Upper lobe of right lung (tissue), 1 donor: Measurements from ENCODE around the gene IRF4. TPM values are rescaled to one million over a fixed set of nuclear protein-coding genes. Genes with fewer than 3 reads are reported as not detected.

Source experiments
- ATAC-seq: fragments of 200-7000 bp; cut with Tn5 transposase; one replicate; pipeline ENCODE4 v1.9.1; 2020; ENCODE audit warnings: mild to moderate bottlenecking, moderate library complexity
- DNase-seq: peaks from one replicate; pipeline ENCODE4 v3.0.0-alpha.2; 2020
- H3K27ac ChIP-seq: fragments of 200-600 bp; one replicate; pipeline ENCODE4 v1.8.0; 2022
- H3K27me3 ChIP-seq: fragments of 200-600 bp; one replicate; pipeline ENCODE4 v1.8.0; 2022; ENCODE audit warnings: mild to moderate bottlenecking
- H3K36me3 ChIP-seq: fragments of 200-600 bp; one replicate; pipeline ENCODE4 v1.8.0; 2022
- H3K4me1 ChIP-seq: fragments of 200-600 bp; one replicate; pipeline ENCODE4 v1.8.0; 2022
- H3K4me3 ChIP-seq: fragments of 200-600 bp; one replicate; pipeline ENCODE4 v1.8.0; 2022; ENCODE audit warnings: mild to moderate bottlenecking
- H3K9me3 ChIP-seq: fragments of 200-600 bp; one replicate; pipeline ENCODE4 v1.8.0; 2022
- intact Hi-C: fragments of 100-400 bp; cut with DNase I; formaldehyde crosslinking; loops from one replicate; pipeline ENCODE4 v1.11.0; 2022
- total RNA-seq: library from RNA; stranded (reverse); fragmentation: NEBNext Ultra II Directional; extraction: Animal tissue kit (Norgen Biotek cat#: 25700); gene quantifications from one replicate; pipeline ENCODE4 v1.2.1, GENCODE V29; 2021
- TF ChIP-seq, protein P1 (sequence below): fragments of 200-600 bp; IDR thresholded peaks from one replicate; pipeline ENCODE4 v1.8.0; 2022; ENCODE audit warnings: antibody characterized with exemption
- donor health status: DM: no; HTN: yes; CAD: no; lungs with severe emphysema.

IRF4 gene
- total RNA-seq, 1 donor from 2014 or later = 3.7 TPM

DNA sequence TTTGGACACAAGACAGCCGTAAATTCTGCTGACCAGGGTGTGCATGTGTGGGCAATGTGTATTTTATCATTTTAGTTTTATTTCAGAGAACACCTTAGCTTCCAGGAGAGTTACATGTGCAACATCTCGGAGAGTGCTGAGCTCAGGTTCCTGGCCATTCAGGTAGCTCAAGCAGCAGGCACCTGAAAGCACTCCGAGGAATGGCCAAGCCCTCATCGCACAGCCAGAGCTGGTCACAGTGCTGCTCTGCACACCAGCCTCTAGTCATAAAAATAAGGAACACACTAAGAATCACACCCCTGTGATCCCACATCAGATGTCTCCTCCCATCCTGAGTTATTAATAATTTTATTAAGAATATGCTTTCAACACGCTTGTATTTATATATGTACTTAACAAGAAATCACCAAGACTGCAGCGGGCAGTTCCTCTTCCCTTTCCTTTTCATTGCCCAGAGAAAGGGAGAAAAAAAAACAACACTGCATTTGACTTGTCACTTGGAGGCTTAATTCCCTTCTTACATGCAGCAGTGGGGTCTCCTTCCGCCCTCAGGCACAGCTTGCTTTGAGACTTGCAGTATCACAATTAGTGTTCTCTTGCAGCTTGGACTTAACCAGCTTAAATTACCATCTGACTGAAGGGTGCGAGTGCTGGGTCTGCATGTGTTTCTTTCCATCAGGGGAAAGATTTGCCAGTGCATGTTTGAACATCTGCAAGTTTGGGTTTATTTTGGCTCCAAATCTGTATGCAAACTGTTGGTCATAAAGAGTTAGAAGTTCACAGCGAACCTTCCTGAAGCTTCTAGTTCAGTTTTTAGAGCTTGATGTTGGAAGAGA, 36.0 kb upstream of the IRF4 start:
- H3K4me1 ChIP-seq = no peaks in the 10 kb centered on the region
- DNase-seq (peak; percentile 28), ATAC-seq (no peak)
- no peaks in the 10 kb centered on the region for H3K27me3 ChIP-seq
- intact Hi-C loops = no loop called here
- no peaks in the 10 kb centered on the region for H3K36me3 ChIP-seq
- no peak overlapping the region for H3K27ac ChIP-seq
- H3K9me3 ChIP-seq = no peaks in the 10 kb centered on the region
- no peak overlapping the region for H3K4me3 ChIP-seq
- TF ChIP-seq, protein P1, sequence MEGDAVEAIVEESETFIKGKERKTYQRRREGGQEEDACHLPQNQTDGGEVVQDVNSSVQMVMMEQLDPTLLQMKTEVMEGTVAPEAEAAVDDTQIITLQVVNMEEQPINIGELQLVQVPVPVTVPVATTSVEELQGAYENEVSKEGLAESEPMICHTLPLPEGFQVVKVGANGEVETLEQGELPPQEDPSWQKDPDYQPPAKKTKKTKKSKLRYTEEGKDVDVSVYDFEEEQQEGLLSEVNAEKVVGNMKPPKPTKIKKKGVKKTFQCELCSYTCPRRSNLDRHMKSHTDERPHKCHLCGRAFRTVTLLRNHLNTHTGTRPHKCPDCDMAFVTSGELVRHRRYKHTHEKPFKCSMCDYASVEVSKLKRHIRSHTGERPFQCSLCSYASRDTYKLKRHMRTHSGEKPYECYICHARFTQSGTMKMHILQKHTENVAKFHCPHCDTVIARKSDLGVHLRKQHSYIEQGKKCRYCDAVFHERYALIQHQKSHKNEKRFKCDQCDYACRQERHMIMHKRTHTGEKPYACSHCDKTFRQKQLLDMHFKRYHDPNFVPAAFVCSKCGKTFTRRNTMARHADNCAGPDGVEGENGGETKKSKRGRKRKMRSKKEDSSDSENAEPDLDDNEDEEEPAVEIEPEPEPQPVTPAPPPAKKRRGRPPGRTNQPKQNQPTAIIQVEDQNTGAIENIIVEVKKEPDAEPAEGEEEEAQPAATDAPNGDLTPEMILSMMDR = no peak

DNA sequence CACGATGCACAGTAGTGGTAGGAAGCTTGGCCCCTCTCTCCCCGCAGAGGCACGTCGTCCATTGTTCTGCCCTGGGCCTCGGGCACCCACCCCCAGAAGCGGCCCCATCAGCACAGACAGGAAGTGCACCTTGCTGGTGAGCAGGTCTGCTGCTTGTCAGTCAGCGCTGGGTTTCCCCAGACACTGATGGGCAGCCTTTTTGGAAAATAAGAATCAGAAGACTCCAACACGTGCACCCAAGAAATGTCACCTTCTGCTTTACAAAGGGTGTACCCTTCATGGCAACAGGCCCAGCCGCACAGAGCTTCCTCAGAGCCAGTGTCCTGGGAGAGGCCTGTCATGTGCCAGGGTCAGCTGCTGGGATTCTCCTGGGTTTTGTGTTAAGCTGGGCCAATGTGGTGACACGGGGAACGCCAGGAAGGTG, 34.7 kb upstream of the IRF4 start:
- peak; percentile 65 for DNase-seq
- H3K4me1 ChIP-seq = no peaks in the 10 kb centered on the region
- ATAC-seq = no peak
- H3K27me3 ChIP-seq = no peaks in the 10 kb centered on the region
- no peak overlapping the region for H3K27ac ChIP-seq
- no peaks in the 10 kb centered on the region for H3K9me3 ChIP-seq
- TF ChIP-seq, protein P1 = no peak
- no peaks in the 10 kb centered on the region for H3K36me3 ChIP-seq
- intact Hi-C loops = no loop called here
- H3K4me3 ChIP-seq = no peak overlapping the region

DNA sequence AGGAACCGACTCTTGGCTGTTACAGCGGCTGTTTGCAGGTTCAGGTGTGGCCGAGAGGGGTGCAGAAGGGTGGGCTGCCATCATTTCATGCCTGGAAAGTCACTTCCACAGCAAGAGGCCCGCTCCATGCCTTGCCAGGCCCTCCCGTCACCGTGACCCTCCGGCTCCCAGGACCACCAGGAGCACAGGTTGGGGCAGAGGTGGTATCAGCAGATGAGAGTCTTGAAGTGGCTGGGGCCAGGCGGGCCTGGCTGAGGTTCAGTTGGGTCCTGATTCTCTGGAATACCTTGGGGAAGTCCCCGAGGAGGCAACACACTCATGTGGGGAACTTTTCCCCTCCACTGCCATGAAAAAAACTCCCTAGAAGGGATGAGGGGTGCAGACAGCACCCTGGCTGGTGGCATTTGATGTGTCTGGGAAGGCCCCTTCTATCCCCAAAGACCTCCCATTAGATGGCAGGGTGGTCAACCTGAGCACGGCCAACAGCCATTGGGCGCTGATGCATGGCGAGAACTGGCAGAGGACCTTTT, 34.2 kb upstream of the IRF4 start:
- TF ChIP-seq, protein P1 = no peak
- Histone ChIP-seq H3K9me3 (no peaks in the 10 kb centered on the region), H3K27me3 (no peaks in the 10 kb centered on the region), H3K4me1 (no peaks in the 10 kb centered on the region), H3K27ac (no peak overlapping the region), H3K36me3 (no peaks in the 10 kb centered on the region), H3K4me3 (no peak overlapping the region)
- ATAC-seq (no peak), DNase-seq (peak; percentile 70)
- intact Hi-C loops = no loop called here

DNA sequence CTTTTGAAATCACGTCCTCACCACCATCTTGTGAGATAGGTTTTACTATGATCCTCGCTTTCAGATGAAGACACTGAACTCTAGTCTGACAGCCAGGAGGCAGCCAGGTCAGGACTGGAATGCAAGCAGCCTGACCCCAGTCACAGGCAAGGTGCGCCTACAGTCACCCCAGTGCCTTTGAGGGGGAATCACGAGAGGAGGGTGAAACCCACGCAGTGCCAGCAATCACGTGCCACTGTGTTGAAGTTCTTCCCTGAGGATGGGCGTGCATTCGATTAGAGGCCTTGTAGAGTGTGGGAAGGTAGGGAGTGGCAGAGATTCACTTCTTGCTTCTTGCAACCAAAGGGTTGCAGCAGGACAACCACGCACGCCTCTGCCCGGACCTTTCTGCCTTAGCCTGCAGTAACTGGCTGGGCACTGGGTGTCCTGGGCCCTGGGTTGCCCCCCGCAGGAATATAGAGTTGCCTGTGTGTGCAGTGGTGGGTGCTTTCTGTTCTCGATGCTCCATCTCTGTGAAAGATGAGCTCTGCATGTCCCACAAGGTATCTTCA, 33.7 kb upstream of the IRF4 start:
- Histone ChIP-seq H3K27me3 (no peaks in the 10 kb centered on the region), H3K4me1 (no peaks in the 10 kb centered on the region), H3K9me3 (no peaks in the 10 kb centered on the region), H3K36me3 (no peaks in the 10 kb centered on the region), H3K4me3 (no peak overlapping the region), H3K27ac (no peak overlapping the region)
- ATAC-seq (peak; percentile 11), DNase-seq (peak; percentile 70)
- TF ChIP-seq, protein P1 = no peak
- intact Hi-C loops = no loop called here

DNA sequence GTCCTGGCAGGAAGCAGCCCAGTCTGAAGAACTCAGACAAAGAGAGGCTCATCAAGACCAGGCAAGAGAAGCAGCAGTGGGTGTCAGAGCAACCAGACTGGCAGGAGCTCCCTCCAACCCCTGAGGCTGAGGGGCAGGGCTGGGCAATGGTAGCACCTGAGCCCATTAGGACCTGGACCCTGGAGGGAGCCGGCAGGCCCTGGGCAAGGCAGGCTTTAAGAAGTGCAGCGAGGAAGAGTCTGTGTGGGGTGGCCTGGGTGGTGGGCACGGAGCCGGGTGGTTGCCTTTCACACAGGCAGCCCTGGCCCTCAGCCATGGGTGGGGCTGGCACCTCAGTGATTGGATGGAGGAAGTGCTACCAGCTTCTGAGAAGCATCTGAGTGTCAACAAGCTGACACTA, 33.1 kb upstream of the IRF4 start:
- Histone ChIP-seq H3K27me3 (no peaks in the 10 kb centered on the region), H3K27ac (no peak overlapping the region), H3K9me3 (no peaks in the 10 kb centered on the region), H3K4me3 (no peak overlapping the region), H3K36me3 (no peaks in the 10 kb centered on the region), H3K4me1 (no peaks in the 10 kb centered on the region)
- ATAC-seq = peak; percentile 2
- DNase-seq = peak; percentile 68
- intact Hi-C loops = no loop called here
- TF ChIP-seq, protein P1 = no peak
